ENCODE results near the gene NCKAP5L.
A peak's percentile ranks its signal among the peaks of the same experiment; 100 is the strongest.

NCKAP5L gene

GRCh38 chr12:49827401-49828099, 663 bp downstream of the NCKAP5L start:
- Histone ChIP-seq H3K27ac (ENCODE audit: poor library complexity, severe bottlenecking) (peak overlapping the region; percentile 65), H3K36me3 (ENCODE audit: low read depth) (no peaks in the 10 kb centered on the region), H3K27me3 (ENCODE audit: insufficient read depth, poor library complexity, severe bottlenecking) (no peaks in the 10 kb centered on the region), H3K9me3 (ENCODE audit: severe bottlenecking) (no peaks in the 10 kb centered on the region), H3K4me1 (ENCODE audit: insufficient read depth, poor library complexity, severe bottlenecking) (peaks cover 17% of the 10 kb centered on the region), H3K4me3 (ENCODE audit: severe bottlenecking) (peak overlapping the region; percentile 48)
- DNase-seq (ENCODE audit: low spot score) (peak; percentile 67), ATAC-seq (ENCODE audit: low read depth) (peak; percentile 43)
- TF ChIP-seq, protein P1, sequence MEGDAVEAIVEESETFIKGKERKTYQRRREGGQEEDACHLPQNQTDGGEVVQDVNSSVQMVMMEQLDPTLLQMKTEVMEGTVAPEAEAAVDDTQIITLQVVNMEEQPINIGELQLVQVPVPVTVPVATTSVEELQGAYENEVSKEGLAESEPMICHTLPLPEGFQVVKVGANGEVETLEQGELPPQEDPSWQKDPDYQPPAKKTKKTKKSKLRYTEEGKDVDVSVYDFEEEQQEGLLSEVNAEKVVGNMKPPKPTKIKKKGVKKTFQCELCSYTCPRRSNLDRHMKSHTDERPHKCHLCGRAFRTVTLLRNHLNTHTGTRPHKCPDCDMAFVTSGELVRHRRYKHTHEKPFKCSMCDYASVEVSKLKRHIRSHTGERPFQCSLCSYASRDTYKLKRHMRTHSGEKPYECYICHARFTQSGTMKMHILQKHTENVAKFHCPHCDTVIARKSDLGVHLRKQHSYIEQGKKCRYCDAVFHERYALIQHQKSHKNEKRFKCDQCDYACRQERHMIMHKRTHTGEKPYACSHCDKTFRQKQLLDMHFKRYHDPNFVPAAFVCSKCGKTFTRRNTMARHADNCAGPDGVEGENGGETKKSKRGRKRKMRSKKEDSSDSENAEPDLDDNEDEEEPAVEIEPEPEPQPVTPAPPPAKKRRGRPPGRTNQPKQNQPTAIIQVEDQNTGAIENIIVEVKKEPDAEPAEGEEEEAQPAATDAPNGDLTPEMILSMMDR (IDR thresholded peaks at IDR 0.05; ENCODE audit: poor library complexity, severe bottlenecking), result no peak

GRCh38 chr12:49827051-49827400, 1.2 kb downstream of the NCKAP5L start:
- ATAC-seq (ENCODE audit: low read depth) (no peak), DNase-seq (ENCODE audit: low spot score) (no peak)
- H3K4me1 ChIP-seq (ENCODE audit: insufficient read depth, poor library complexity, severe bottlenecking), result peaks cover 17% of the 10 kb centered on the region
- H3K27me3 ChIP-seq (ENCODE audit: insufficient read depth, poor library complexity, severe bottlenecking), result no peaks in the 10 kb centered on the region
- H3K27ac ChIP-seq (ENCODE audit: poor library complexity, severe bottlenecking), result peak overlapping the region; percentile 65
- H3K36me3 ChIP-seq (ENCODE audit: low read depth), result no peaks in the 10 kb centered on the region; the same call in 1 of the 2 replicates
- TF ChIP-seq, protein P1 (IDR thresholded peaks at IDR 0.05; ENCODE audit: poor library complexity, severe bottlenecking), result no peak
- no peaks in the 10 kb centered on the region for H3K9me3 ChIP-seq (ENCODE audit: severe bottlenecking)
- peak overlapping the region; percentile 48 for H3K4me3 ChIP-seq (ENCODE audit: severe bottlenecking)

GRCh38 chr12:49825971-49826421, 2.2 kb downstream of the NCKAP5L start:
- Histone ChIP-seq H3K27me3 (ENCODE audit: insufficient read depth, poor library complexity, severe bottlenecking) (no peaks in the 10 kb centered on the region), H3K36me3 (ENCODE audit: low read depth) (no peaks in the 10 kb centered on the region; the same call in 1 of the 2 replicates), H3K4me3 (ENCODE audit: severe bottlenecking) (no peak overlapping the region), H3K27ac (ENCODE audit: poor library complexity, severe bottlenecking) (peak overlapping the region; percentile 15), H3K9me3 (ENCODE audit: severe bottlenecking) (no peaks in the 10 kb centered on the region), H3K4me1 (ENCODE audit: insufficient read depth, poor library complexity, severe bottlenecking) (peaks cover 17% of the 10 kb centered on the region)
- ATAC-seq (ENCODE audit: low read depth), result no peak
- TF ChIP-seq, protein P1 (IDR thresholded peaks at IDR 0.05; ENCODE audit: poor library complexity, severe bottlenecking), result no peak
- no peak for DNase-seq (ENCODE audit: low spot score)

DNA sequence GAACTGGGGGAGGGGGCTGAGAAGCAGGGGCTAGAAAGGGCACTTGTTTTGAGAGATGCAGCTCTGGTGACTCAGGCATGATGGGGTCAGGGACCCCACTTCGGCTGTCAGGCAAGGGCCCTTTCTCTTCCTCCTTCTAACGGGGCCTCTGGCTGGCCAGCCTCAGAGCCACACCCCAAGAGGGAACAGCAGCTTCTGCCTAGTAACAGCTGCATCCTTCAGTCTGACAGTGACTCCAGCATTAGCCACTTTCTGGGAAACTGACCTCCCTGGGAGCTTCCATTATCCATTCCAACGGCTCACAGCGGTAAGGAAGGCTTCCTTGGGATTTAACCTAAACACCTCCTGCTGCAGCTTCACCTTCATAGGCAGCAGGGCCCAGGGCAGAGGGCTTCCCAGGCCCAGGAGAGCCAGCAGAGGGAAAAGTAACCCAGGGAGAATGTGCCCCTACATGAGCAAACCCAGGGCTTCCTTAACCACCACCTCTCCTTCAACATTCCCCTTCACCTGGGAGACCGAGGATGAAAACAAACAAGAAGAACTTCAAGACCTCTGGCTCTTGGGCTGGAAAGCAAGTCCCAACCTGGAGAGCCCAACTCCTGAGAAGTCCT, 2.7 kb downstream of the NCKAP5L start:
- H3K27me3 ChIP-seq (ENCODE audit: insufficient read depth, poor library complexity, severe bottlenecking), result no peaks in the 10 kb centered on the region
- no peaks in the 10 kb centered on the region; the same call in 1 of the 2 replicates for H3K36me3 ChIP-seq (ENCODE audit: low read depth)
- ATAC-seq (ENCODE audit: low read depth), result no peak
- TF ChIP-seq, protein P1 (IDR thresholded peaks at IDR 0.05; ENCODE audit: poor library complexity, severe bottlenecking), result no peak
- H3K4me1 ChIP-seq (ENCODE audit: insufficient read depth, poor library complexity, severe bottlenecking), result peaks cover 17% of the 10 kb centered on the region
- no peak overlapping the region for H3K4me3 ChIP-seq (ENCODE audit: severe bottlenecking)
- no peak for DNase-seq (ENCODE audit: low spot score)
- H3K27ac ChIP-seq (ENCODE audit: poor library complexity, severe bottlenecking), result peak overlapping the region; percentile 15
- no peaks in the 10 kb centered on the region for H3K9me3 ChIP-seq (ENCODE audit: severe bottlenecking)

GRCh38 chr12:49824895-49825294, 3.3 kb downstream of the NCKAP5L start:
- no peak for DNase-seq (ENCODE audit: low spot score)
- Histone ChIP-seq H3K4me1 (ENCODE audit: insufficient read depth, poor library complexity, severe bottlenecking) (peaks cover 17% of the 10 kb centered on the region), H3K27ac (ENCODE audit: poor library complexity, severe bottlenecking) (peak overlapping the region; percentile 15), H3K4me3 (ENCODE audit: severe bottlenecking) (no peak overlapping the region), H3K36me3 (ENCODE audit: low read depth) (no peaks in the 10 kb centered on the region; the same call in 1 of the 2 replicates), H3K9me3 (ENCODE audit: severe bottlenecking) (no peaks in the 10 kb centered on the region), H3K27me3 (ENCODE audit: insufficient read depth, poor library complexity, severe bottlenecking) (no peaks in the 10 kb centered on the region)
- ATAC-seq (ENCODE audit: low read depth), result no peak
- TF ChIP-seq, protein P1 (IDR thresholded peaks at IDR 0.05; ENCODE audit: poor library complexity, severe bottlenecking), result no peak
